Measurements from ENCODE around the gene SFXN3.

Gene SFXN3

GRCh38 chr10:101090597-101090996 lies 59.6 kb downstream of the SFXN3 start:
- peaks cover 2% of the 10 kb centered on the region for H3K36me3 Mint-ChIP-seq
- peaks cover 2% of the 10 kb centered on the region for H3K4me1 Mint-ChIP-seq
- DNase-seq (ENCODE audit: low spot score in 2 of 2): no peak
- H3K9me3 Mint-ChIP-seq: no peaks in the 10 kb centered on the region
- no peak overlapping the region for H3K4me3 Mint-ChIP-seq
- no peak for ATAC-seq (ENCODE audit: low read depth)
- H3K27me3 Mint-ChIP-seq: peaks cover 22% of the 10 kb centered on the region
- no peak overlapping the region for H3K27ac Mint-ChIP-seq

All from memory B cell (primary cell).